ENCODE results near the gene SUPT3H.

- TF ChIP-seq CTCF (IDR thresholded peaks at IDR 0.05) = no peak
- TF ChIP-seq EZH2 (IDR thresholded peaks at IDR 0.05; ENCODE audit: borderline replicate concordance, insufficient read depth, low read depth, low read length, poor library complexity, severe bottlenecking) = no peak
Observed at GRCh38 chr6:44833248-44833647, 544.5 kb downstream of the SUPT3H start.

Data from B cell (primary cell).